IMR-90 (cell line): ENCODE data around the gene ASXL2. TPM values are rescaled to one million over a fixed set of nuclear protein-coding genes. Genes with fewer than 3 reads are reported as not detected.

Experiments used
- ATAC-seq: fragments of 200-7000 bp; cut with Tn5 transposase; 2 replicates; pipeline ENCODE4 v1.9.1; 2020; ENCODE audit warnings: low read depth, mild to moderate bottlenecking, moderate library complexity
- BruUV-seq: library from RNA; stranded (reverse); fragments of 400-500 nt; replicated peaks from 2 replicates; lab custom pipeline; 2021; lab: Mats Ljungman, UMichigan
- CTCF ChIA-PET: fragments of 300-600 bp; formaldehyde crosslinking; extraction: SDS; loops from one replicate; lab custom pipeline; 2021; ENCODE audit warnings: antibody characterized with exemption; lab: Yijun Ruan, JAX
- POLR2A ChIA-PET: fragments of 300-600 bp; sonication (Branson Sonifier 250); formaldehyde crosslinking; loops from one replicate; lab custom pipeline; 2022; ENCODE audit warnings: antibody characterized with exemption; ENCODE audit not compliant: unreplicated experiment; lab: Charles Lee
- DNase-seq: peaks from one replicate; pipeline ENCODE4 v3.0.0; 2013
- H2AFZ ChIP-seq: replicated peaks from 2 replicates; pipeline ENCODE3; 2013; ENCODE audit warnings: low read length, mild to moderate bottlenecking; ENCODE audit not compliant: poor library complexity
- H2AK5ac ChIP-seq: 2 replicates; pipeline ENCODE4 v1.6.1; 2013; ENCODE audit warnings: low read depth, low read length, inconsistent platforms
- H2AK9ac ChIP-seq: replicated peaks from 2 replicates; pipeline ENCODE3; 2013; ENCODE audit warnings: mild to moderate bottlenecking, low read depth, low read length, moderate library complexity; ENCODE audit not compliant: poor library complexity
- H2BK120ac ChIP-seq: 2 replicates; pipeline ENCODE4 v1.6.1; 2013; ENCODE audit warnings: low read depth, low read length, inconsistent platforms
- H2BK15ac ChIP-seq: 3 replicates; pipeline ENCODE4 v1.6.1; 2013; ENCODE audit warnings: low read depth, low read length, inconsistent platforms
- H2BK20ac ChIP-seq: 2 replicates; pipeline ENCODE4 v1.6.1; 2013; ENCODE audit warnings: low read depth, mild to moderate bottlenecking, inconsistent platforms, low read length, moderate library complexity
- H2BK5ac ChIP-seq: 2 replicates; pipeline ENCODE4 v1.6.1; 2013; ENCODE audit warnings: mild to moderate bottlenecking, low read depth, low read length, inconsistent platforms; ENCODE audit not compliant: poor library complexity, severe bottlenecking
- H3K14ac ChIP-seq: replicated peaks from 2 replicates; pipeline ENCODE4 v1.6.1; 2013; ENCODE audit warnings: low read depth, low read length, inconsistent platforms
- H3K18ac ChIP-seq: 2 replicates; pipeline ENCODE4 v1.6.1; 2013; ENCODE audit warnings: low read depth, low read length, control low read depth
- H3K23ac ChIP-seq: 2 replicates; pipeline ENCODE4 v1.6.1; 2013; ENCODE audit warnings: low read depth, low read length, inconsistent platforms
- H3K27ac ChIP-seq: 2 replicates; pipeline ENCODE4 v1.5.1; 2013; ENCODE audit warnings: mild to moderate bottlenecking, control low read depth, low read length; ENCODE audit not compliant: insufficient read depth
- H3K27me3 ChIP-seq: 2 replicates; pipeline ENCODE4 v1.6.1; 2013; ENCODE audit warnings: low read length; ENCODE audit not compliant: control insufficient read depth, insufficient read depth
- H3K36me3 ChIP-seq: 2 replicates; pipeline ENCODE4 v1.6.1; 2013; ENCODE audit warnings: low read length, mixed read lengths; ENCODE audit not compliant: control insufficient read depth, insufficient read depth
- H3K4ac ChIP-seq: 2 replicates; pipeline ENCODE4 v1.6.1; 2013; ENCODE audit warnings: low read depth, low read length, inconsistent platforms
- H3K4me1 ChIP-seq: 2 replicates; pipeline ENCODE4 v1.6.1; 2013; ENCODE audit warnings: low read length, mixed read lengths; ENCODE audit not compliant: control insufficient read depth, insufficient read depth
- H3K4me2 ChIP-seq: 2 replicates; pipeline ENCODE4 v1.6.1; 2013; ENCODE audit warnings: low read depth, mild to moderate bottlenecking, control low read depth, low read length, moderate library complexity
- H3K4me3 ChIP-seq: 2 replicates; pipeline ENCODE4 v1.5.1; 2013; ENCODE audit warnings: low read depth, mild to moderate bottlenecking, control low read depth, low read length, moderate library complexity; ENCODE audit not compliant: insufficient read depth
- H3K56ac ChIP-seq: 2 replicates; pipeline ENCODE4 v1.6.1; 2013; ENCODE audit warnings: low read length, inconsistent platforms; ENCODE audit not compliant: insufficient read depth; ENCODE audit errors: extremely low read depth
- H3K79me1 ChIP-seq, 2 experiments: 2 replicates each; pipeline ENCODE4 v1.6.1; 2013; ENCODE audit warnings: low read length in 2 of 2, inconsistent platforms in 1 of 2, low read depth in 1 of 2
- H3K9ac ChIP-seq: 2 replicates; pipeline ENCODE4 v1.6.1; 2013; ENCODE audit warnings: low read depth, low read length, control low read depth
- H3K9me1 ChIP-seq: 2 replicates; pipeline ENCODE4 v1.6.1; 2013; ENCODE audit warnings: low read length, inconsistent platforms; ENCODE audit not compliant: insufficient read depth
- H3K9me3 ChIP-seq: 2 replicates; pipeline ENCODE4 v1.6.1; 2013; ENCODE audit warnings: low read length; ENCODE audit not compliant: control insufficient read depth, insufficient read depth
- H4K20me1 ChIP-seq: 2 replicates; pipeline ENCODE4 v1.6.1; 2013; ENCODE audit warnings: low read length, inconsistent platforms; ENCODE audit not compliant: insufficient read depth
- H4K5ac ChIP-seq: 2 replicates; pipeline ENCODE4 v1.6.1; 2013; ENCODE audit warnings: mild to moderate bottlenecking, low read depth, low read length, control low read depth
- H4K8ac ChIP-seq, 2 experiments: 2 replicates each; pipeline ENCODE4 v1.6.1; 2013; ENCODE audit warnings: low read depth in 2 of 2, low read length in 2 of 2, control low read depth in 1 of 2, inconsistent platforms in 1 of 2
- H4K91ac ChIP-seq: 2 replicates; pipeline ENCODE4 v1.6.1; 2013; ENCODE audit warnings: low read depth, low read length, inconsistent platforms; ENCODE audit not compliant: insufficient read depth
- BHLHE40 ChIP-seq: fragments of 150-350 bp; IDR thresholded peaks from 2 replicates; pipeline ENCODE4 v1.6.1; 2016; ENCODE audit warnings: mild to moderate bottlenecking, low read depth, low read length
- CEBPB ChIP-seq: IDR thresholded peaks from 2 replicates; pipeline ENCODE4 v1.6.1; 2012; ENCODE audit warnings: low read depth, low read length, improper control_type of control experiment
- CTCF ChIP-seq: conservative IDR thresholded peaks from 2 replicates; pipeline ENCODE4 v1.5.1; 2012; ENCODE audit warnings: mild to moderate bottlenecking, low read depth, low read length, improper control_type of control experiment
- ELK1 ChIP-seq: fragments of 150-350 bp; IDR thresholded peaks from 2 replicates; pipeline ENCODE4 v1.6.1; 2016; ENCODE audit warnings: low read depth, mild to moderate bottlenecking, low read length, moderate library complexity, borderline replicate concordance
- MAFK ChIP-seq: IDR thresholded peaks from 2 replicates; pipeline ENCODE4 v1.6.1; 2012; ENCODE audit warnings: low read depth, low read length, improper control_type of control experiment
- MAZ ChIP-seq: IDR thresholded peaks from 2 replicates; pipeline ENCODE4 v1.6.1; 2012; ENCODE audit warnings: low read depth, mild to moderate bottlenecking, low read length, improper control_type of control experiment, moderate library complexity, borderline replicate concordance
- MXI1 ChIP-seq: IDR thresholded peaks from 2 replicates; pipeline ENCODE4 v1.6.1; 2012; ENCODE audit warnings: low read depth, mild to moderate bottlenecking, low read length, moderate library complexity, borderline replicate concordance
- NFE2L2 ChIP-seq: fragments of 150-350 bp; IDR thresholded peaks from 2 replicates; pipeline ENCODE4 v1.6.1; 2016; ENCODE audit warnings: low read depth, mild to moderate bottlenecking, low read length
- POLR2A ChIP-seq: IDR thresholded peaks from 2 replicates; pipeline ENCODE4 v1.6.1; 2012; ENCODE audit warnings: mild to moderate bottlenecking, low read depth, low read length
- RAD21 ChIP-seq: IDR thresholded peaks from 2 replicates; pipeline ENCODE4 v1.6.1; 2012; ENCODE audit warnings: low read length, improper control_type of control experiment
- RCOR1 ChIP-seq: IDR thresholded peaks from 2 replicates; pipeline ENCODE4 v1.6.1; 2012; ENCODE audit warnings: mild to moderate bottlenecking, low read length, improper control_type of control experiment; ENCODE audit not compliant: insufficient replicate concordance
- RFX5 ChIP-seq: IDR thresholded peaks from 2 replicates; pipeline ENCODE4 v1.8.0; 2012; ENCODE audit warnings: low read depth, mild to moderate bottlenecking, low read length, moderate library complexity
- SMC3 ChIP-seq: fragments of 150-350 bp; IDR thresholded peaks from 2 replicates; pipeline ENCODE4 v1.6.1; 2016; ENCODE audit warnings: low read depth, mild to moderate bottlenecking, antibody characterized with exemption, low read length, moderate library complexity
- USF2 ChIP-seq: fragments of 150-350 bp; IDR thresholded peaks from 2 replicates; pipeline ENCODE4 v1.6.1; 2017; ENCODE audit warnings: mild to moderate bottlenecking, antibody characterized with exemption, low read length, low read depth
- WGBS, 2 experiments: methylation state at CpG; one replicate each; pipeline versions ENCODE4 v1.1.5 to v1.1.7; 2013; ENCODE audit warnings: missing lambda C conversion rate in 2 of 2; ENCODE audit not compliant: insufficient read length in 1 of 2; ENCODE audit errors: extremely low coverage in 2 of 2; 5-methylcytosine and 5-hydroxymethylcytosine counted together
- dilution Hi-C: fragments of 300-500 bp; cut with HindIII; formaldehyde crosslinking; loops from one replicate; pipeline ENCODE4 v1.14.3; 2018; ENCODE audit warnings: low sequenced_read_pairs; ENCODE audit not compliant: unreplicated experiment
- in situ Hi-C: fragments of 300-500 bp; cut with MboI; formaldehyde crosslinking; loops from 3 replicates; pipeline ENCODE4 v1.14.3; 2019; ENCODE audit warnings: low sequenced_read_pairs, inconsistent platforms, mixed read lengths
- intact Hi-C: fragments of 100-400 bp; cut with micrococcal nuclease; formaldehyde crosslinking; loops from 2 replicates; pipeline ENCODE4 v1.10.0; 2022
- polyA plus RNA-seq, 3 experiments: library from polyadenylated mRNA; depleted of rRNA; stranded (reverse); fragments of >200 nt; gene quantifications; 2 replicates each; pipeline ENCODE4 v1.2.3, GENCODE V29; 2012; ENCODE audit warnings: low replicate concordance in 1 of 3
- total RNA-seq: library from RNA; depleted of rRNA; stranded (reverse); fragments of >200 nt; gene quantifications from 2 replicates; pipeline ENCODE4 v1.2.3, GENCODE V29; 2012

The ASXL2 gene
- total and polyA plus RNA-seq, 2 of the 4 experiments (the other 2 are of a cell fraction): 5.3 to 8.1 TPM

GRCh38 chr2:25879133-25879730 is 945 bp upstream of the ASXL2 start:
- H3K14ac ChIP-seq: peak overlapping the region; percentile 96
- H3K18ac ChIP-seq: peak overlapping the region; percentile 16; the same call in 1 of the 2 replicates
- intact Hi-C loops: no loop called here
- H3K79me1 ChIP-seq: peaks cover 0 to 24% of the 10 kb centered on the region in 2 experiments; a peak in 2 of 4 replicates
- H3K4me1 ChIP-seq: peaks cover 7% of the 10 kb centered on the region; the same call in 1 of the 2 replicates
- ATAC-seq (no peak), DNase-seq (peak; percentile 77)
- H3K23ac ChIP-seq: peak overlapping the region; percentile 74
- no peak overlapping the region for H2AFZ ChIP-seq
- H2BK5ac ChIP-seq: peak overlapping the region; percentile 71
- H3K4me3 ChIP-seq: peak overlapping the region; percentile 43; the same call in 1 of the 2 replicates
- no peaks in the 10 kb centered on the region for H3K9me3 ChIP-seq
- peaks cover 18% of the 10 kb centered on the region; the same call in 1 of the 2 replicates for H4K20me1 ChIP-seq
- no peak overlapping the region for H2BK15ac ChIP-seq
- H2AK5ac ChIP-seq: peak overlapping the region; percentile 11; the same call in 1 of the 2 replicates
- H3K9ac ChIP-seq: peak overlapping the region; percentile 47; the same call in 1 of the 2 replicates
- peak overlapping the region; percentile 93 to 97 for H4K8ac ChIP-seq
- H3K56ac ChIP-seq: no peak overlapping the region; the same call in 1 of the 2 replicates
- H4K91ac ChIP-seq: 0 out of 2 replicates have a peak overlapping the region, but pooled peaks have one; percentile 89
- WGBS, 2 experiments: 60% methylated on average over 1 of the region's 5 CpGs; no CpG with 5 or more reads in 1 of the 2 experiments
- H2BK20ac ChIP-seq: peak overlapping the region; percentile 16
- 0 out of 2 replicates have a peak, but pooled peaks cover 2% of the 10 kb centered on the region for H3K36me3 ChIP-seq
- in situ Hi-C loops: no loop called here
- no peak overlapping the region; the same call in 1 of the 2 replicates for H3K27ac ChIP-seq
- dilution Hi-C loops: no loop called here
- peaks cover 5% of the 10 kb centered on the region; the same call in 1 of the 2 replicates for H3K9me1 ChIP-seq
- no peaks in the 10 kb centered on the region for H3K27me3 ChIP-seq
- no peak overlapping the region for H2AK9ac ChIP-seq
- peak overlapping the region; percentile 87 for H4K5ac ChIP-seq
- peak overlapping the region; percentile 90 for H3K4ac ChIP-seq
- ChIA-PET CTCF (interaction anchor here (1.2 kb wide), 1 partner anchor 26 kb away, joined by 3 read pairs; no protein-coding TSS in a partner anchor), POLR2A (interaction anchor here (0.7 to 1.0 kb wide), 3 partner anchors 13 to 70 kb away, joined by 3 to 5 read pairs (median 4); no protein-coding TSS in a partner anchor)
- peak overlapping the region; percentile 72 for H3K4me2 ChIP-seq
- peak overlapping the region; percentile 64 for H2BK120ac ChIP-seq
- no TSS peak for BruUV-seq
- TF ChIP-seq RFX5 (no peak), MAZ (no peak), NFE2L2 (no peak), USF2 (no peak), CTCF (no peak), SMC3 (no peak), BHLHE40 (no peak), MXI1 (no peak), RCOR1 (no peak), RAD21 (no peak), POLR2A (no peak), CEBPB (peak; percentile 52; the same call in 1 of the 2 replicates), MAFK (no peak), ELK1 (no peak)
